Chondrocyte (in vitro differentiated cells): ENCODE measurements around the gene BCKDHA. TPM values are rescaled to one million over a fixed set of nuclear protein-coding genes. Genes with fewer than 3 reads are reported as not detected.

Source experiments
- DNase-seq: peaks from one replicate; pipeline ENCODE4 v3.0.0; 2021; ENCODE audit warnings: mixed read lengths, low spot score
- H3K27ac Mint-ChIP-seq: one replicate; pipeline ENCODE4 v1.8.0; 2021; ENCODE audit warnings: mild to moderate bottlenecking, moderate library complexity, mixed read lengths; ENCODE audit not compliant: unreplicated experiment
- H3K27me3 Mint-ChIP-seq: 2 replicates; pipeline ENCODE4 v1.8.0; 2021; ENCODE audit warnings: low read depth, mixed read lengths
- H3K36me3 Mint-ChIP-seq: 2 replicates; pipeline ENCODE4 v1.8.0; 2021; ENCODE audit warnings: low read depth, mixed read lengths
- H3K4me1 Mint-ChIP-seq: 2 replicates; pipeline ENCODE4 v1.8.0; 2021; ENCODE audit warnings: low read depth, mild to moderate bottlenecking, mixed read lengths
- H3K4me3 Mint-ChIP-seq: one replicate; pipeline ENCODE4 v1.8.0; 2021; ENCODE audit warnings: mild to moderate bottlenecking, moderate library complexity, mixed read lengths; ENCODE audit not compliant: unreplicated experiment
- H3K9me3 Mint-ChIP-seq: 2 replicates; pipeline ENCODE4 v1.8.0; 2021; ENCODE audit warnings: low read depth, mixed read lengths
- total RNA-seq: library from RNA; stranded (reverse); gene quantifications from 3 replicates; pipeline ENCODE4 v1.2.1, GENCODE V29; 2021
- TF ChIP-seq, protein P1 (sequence below): fragments of 200-600 bp; sonication (generic); IDR thresholded peaks from 2 replicates; pipeline ENCODE4 v1.5.0; 2021; ENCODE audit warnings: antibody characterized with exemption, mild to moderate bottlenecking, moderate library complexity

The BCKDHA gene
- total RNA-seq, 1 donor from 2014 or later, result 14.0 TPM

DNA sequence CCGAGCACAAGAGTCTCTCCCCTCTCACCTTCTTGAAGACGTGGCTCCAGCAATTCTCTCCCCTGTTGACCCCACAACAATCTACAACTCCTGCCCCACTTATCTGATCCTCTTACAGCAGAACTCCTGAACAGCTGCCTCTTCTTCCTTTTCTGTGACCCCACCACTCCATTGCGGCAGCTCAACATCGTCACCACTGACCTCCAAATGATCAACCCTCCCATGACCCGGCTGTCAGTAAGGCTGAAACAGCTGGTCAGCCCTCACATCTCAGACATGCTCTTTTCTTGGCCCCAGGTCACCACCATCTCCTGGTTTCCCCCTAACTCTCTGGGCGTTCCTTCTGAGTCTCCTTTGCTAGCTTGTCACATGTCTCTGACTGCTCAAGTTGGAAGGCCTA, 2.3 kb upstream of the BCKDHA start:
- Mint-ChIP-seq H3K36me3 (peaks cover 3% of the 10 kb centered on the region), H3K27ac (no peak overlapping the region), H3K4me3 (peak overlapping the region; percentile 14), H3K9me3 (no peaks in the 10 kb centered on the region), H3K4me1 (peaks cover 35% of the 10 kb centered on the region), H3K27me3 (no peaks in the 10 kb centered on the region)
- TF ChIP-seq, protein P1, sequence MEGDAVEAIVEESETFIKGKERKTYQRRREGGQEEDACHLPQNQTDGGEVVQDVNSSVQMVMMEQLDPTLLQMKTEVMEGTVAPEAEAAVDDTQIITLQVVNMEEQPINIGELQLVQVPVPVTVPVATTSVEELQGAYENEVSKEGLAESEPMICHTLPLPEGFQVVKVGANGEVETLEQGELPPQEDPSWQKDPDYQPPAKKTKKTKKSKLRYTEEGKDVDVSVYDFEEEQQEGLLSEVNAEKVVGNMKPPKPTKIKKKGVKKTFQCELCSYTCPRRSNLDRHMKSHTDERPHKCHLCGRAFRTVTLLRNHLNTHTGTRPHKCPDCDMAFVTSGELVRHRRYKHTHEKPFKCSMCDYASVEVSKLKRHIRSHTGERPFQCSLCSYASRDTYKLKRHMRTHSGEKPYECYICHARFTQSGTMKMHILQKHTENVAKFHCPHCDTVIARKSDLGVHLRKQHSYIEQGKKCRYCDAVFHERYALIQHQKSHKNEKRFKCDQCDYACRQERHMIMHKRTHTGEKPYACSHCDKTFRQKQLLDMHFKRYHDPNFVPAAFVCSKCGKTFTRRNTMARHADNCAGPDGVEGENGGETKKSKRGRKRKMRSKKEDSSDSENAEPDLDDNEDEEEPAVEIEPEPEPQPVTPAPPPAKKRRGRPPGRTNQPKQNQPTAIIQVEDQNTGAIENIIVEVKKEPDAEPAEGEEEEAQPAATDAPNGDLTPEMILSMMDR, result no peak
- no peak for DNase-seq

GRCh38 chr19:41398050-41398418, 416 bp downstream of the BCKDHA start:
- DNase-seq, result no peak
- H3K4me3 Mint-ChIP-seq, result peak overlapping the region; percentile 98
- H3K9me3 Mint-ChIP-seq, result no peaks in the 10 kb centered on the region
- TF ChIP-seq, protein P1, result no peak
- H3K36me3 Mint-ChIP-seq, result no peaks in the 10 kb centered on the region
- H3K27me3 Mint-ChIP-seq, result no peaks in the 10 kb centered on the region
- peaks cover 35% of the 10 kb centered on the region for H3K4me1 Mint-ChIP-seq
- peak overlapping the region; percentile 99 for H3K27ac Mint-ChIP-seq

DNA sequence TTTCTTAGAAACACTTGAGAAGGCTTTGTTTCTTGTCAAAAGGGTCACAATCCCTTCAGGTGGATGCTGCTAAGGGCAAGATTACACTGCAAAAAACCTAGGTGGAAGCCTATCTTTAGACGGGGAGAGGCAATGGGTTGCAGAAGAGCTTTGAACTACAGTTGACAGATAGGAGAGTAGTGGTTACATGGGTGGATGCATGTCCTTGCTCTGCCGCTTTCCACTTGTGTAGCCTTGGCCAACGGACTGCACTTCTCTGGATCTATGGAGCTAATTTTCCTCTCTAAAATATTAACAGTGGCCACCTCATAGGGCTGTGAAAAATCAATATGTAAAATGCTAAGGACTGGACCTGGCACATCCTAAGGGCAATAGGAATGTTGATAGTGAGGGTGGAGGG, 980 bp downstream of the BCKDHA start:
- no peaks in the 10 kb centered on the region for H3K27me3 Mint-ChIP-seq
- H3K27ac Mint-ChIP-seq, result no peak overlapping the region
- peaks cover 35% of the 10 kb centered on the region for H3K4me1 Mint-ChIP-seq
- no peak for DNase-seq
- H3K9me3 Mint-ChIP-seq, result no peaks in the 10 kb centered on the region
- peak overlapping the region; percentile 98 for H3K4me3 Mint-ChIP-seq
- TF ChIP-seq, protein P1, result no peak
- no peaks in the 10 kb centered on the region for H3K36me3 Mint-ChIP-seq

DNA sequence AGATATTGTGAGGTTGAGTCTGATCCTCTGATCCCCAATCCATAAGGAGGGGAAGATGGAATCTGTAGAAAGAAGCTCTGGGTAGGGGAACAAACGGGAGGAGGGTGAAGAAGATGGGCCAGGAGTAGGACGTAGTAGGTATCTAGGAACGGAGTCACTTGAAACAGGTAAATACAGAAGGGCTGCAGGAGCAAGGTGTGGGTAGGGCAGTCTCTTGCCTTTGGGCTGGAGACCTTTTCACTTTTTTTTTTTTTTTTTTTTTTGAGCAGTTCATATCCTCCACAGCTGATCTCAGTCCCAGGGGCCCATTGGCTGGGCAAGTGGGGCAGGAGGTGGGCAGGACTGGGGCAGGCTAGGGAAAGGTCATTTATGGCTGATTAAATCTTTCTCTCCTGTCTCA, 1.5 kb downstream of the BCKDHA start:
- Mint-ChIP-seq H3K27ac (no peak overlapping the region), H3K27me3 (no peaks in the 10 kb centered on the region), H3K4me3 (peak overlapping the region; percentile 98), H3K9me3 (no peaks in the 10 kb centered on the region), H3K36me3 (no peaks in the 10 kb centered on the region), H3K4me1 (peaks cover 35% of the 10 kb centered on the region)
- TF ChIP-seq, protein P1, result no peak
- no peak for DNase-seq

- Mint-ChIP-seq H3K4me1 (peaks cover 35% of the 10 kb centered on the region), H3K4me3 (no peak overlapping the region), H3K27me3 (no peaks in the 10 kb centered on the region), H3K27ac (no peak overlapping the region), H3K9me3 (no peaks in the 10 kb centered on the region), H3K36me3 (no peaks in the 10 kb centered on the region)
- TF ChIP-seq, protein P1, result no peak
- DNase-seq, result no peak
Observed at GRCh38 chr19:41399525-41399924, 1.9 kb downstream of the BCKDHA start.
